Endothelial cell of umbilical vein (primary cell): ENCODE measurements around the gene TWF2. TPM values are rescaled to one million over a fixed set of nuclear protein-coding genes. Genes with fewer than 3 reads are reported as not detected.

ENCODE experiments used
- BruUV-seq: library from RNA; stranded (reverse); fragments of 400-500 nt; replicated peaks from 2 replicates; lab custom pipeline; 2021; lab: Mats Ljungman, UMichigan
- CTCF ChIA-PET: fragments of 300-600, 350-600 bp; sonication (Branson Sonifier 250); formaldehyde crosslinking; loops from one replicate; lab custom pipeline; 2021; ENCODE audit warnings: antibody characterized with exemption, inconsistent platforms; lab: Charles Lee
- POLR2A ChIA-PET: fragments of 300-600, 350-600 bp; sonication (Branson Sonifier 250); formaldehyde crosslinking; loops from one replicate; lab custom pipeline; 2021; ENCODE audit warnings: antibody characterized with exemption, inconsistent platforms; lab: Charles Lee
- DNase-seq: peaks from one replicate; pipeline ENCODE4 v3.0.0-alpha.2; 2011; ENCODE audit warnings: low read depth, low spot score
- FAIRE-seq: peaks from 2 replicates; lab custom pipeline; 2011; peaks lifted over from hg19 to GRCh38; lab: Jason Lieb, UNC
- H2AFZ ChIP-seq: 2 replicates; pipeline ENCODE4 v1.6.0; 2012; ENCODE audit warnings: low read depth, low read length, control low read depth, inconsistent platforms
- H3K27ac ChIP-seq: 2 replicates; pipeline ENCODE4 v1.5.1; 2011; ENCODE audit warnings: low read depth, mild to moderate bottlenecking, control low read depth, low read length, moderate library complexity; ENCODE audit not compliant: insufficient read depth
- H3K27me3 ChIP-seq, 2 experiments: 2 replicates each; pipeline versions ENCODE4 v1.6.0 to v1.6.1; 2011; ENCODE audit warnings: low read length in 2 of 2, mixed read lengths in 1 of 2; ENCODE audit not compliant: control insufficient read depth in 2 of 2, insufficient read depth in 2 of 2
- H3K36me3 ChIP-seq, 2 experiments: 2 replicates in 1 of 2; 3 replicates in 1 of 2; pipeline ENCODE4 v1.5.1; 2011; ENCODE audit warnings: low read length in 2 of 2, mild to moderate bottlenecking in 1 of 2, moderate library complexity in 1 of 2; ENCODE audit not compliant: control insufficient read depth in 2 of 2, insufficient read depth in 2 of 2; ENCODE audit errors: extremely low read depth in 1 of 2
- H3K4me1 ChIP-seq: 3 replicates; pipeline ENCODE4 v1.5.1; 2011; ENCODE audit warnings: mild to moderate bottlenecking, low read length; ENCODE audit not compliant: control insufficient read depth, insufficient read depth; ENCODE audit errors: extremely low read depth
- H3K4me2 ChIP-seq: 2 replicates; pipeline ENCODE4 v1.6.1; 2011; ENCODE audit warnings: low read length, control low read depth, mixed read lengths; ENCODE audit not compliant: insufficient read depth
- H3K4me3 ChIP-seq, 3 experiments: fragments of 200-600 bp in 1 of 3; sonication (generic), shearing (Covaris generic) in 1 of 3; replicated peaks in 1 of 3; 2 replicates each; pipeline ENCODE4 v1.5.1; 2011 to 2016; ENCODE audit warnings: control low read depth in 3 of 3, low read length in 3 of 3, mild to moderate bottlenecking in 2 of 3, inconsistent platforms in 1 of 3, low read depth in 1 of 3, moderate library complexity in 1 of 3; ENCODE audit not compliant: insufficient read depth in 1 of 3
- H3K79me2 ChIP-seq: 2 replicates; pipeline ENCODE4 v1.6.0; 2012; ENCODE audit warnings: low read length, inconsistent platforms; ENCODE audit not compliant: control insufficient read depth, insufficient read depth
- H3K9ac ChIP-seq: replicated peaks from 2 replicates; pipeline ENCODE3; 2011; ENCODE audit warnings: low read length, control low read depth; ENCODE audit not compliant: insufficient read depth; ENCODE audit errors: extremely low read depth
- H3K9me1 ChIP-seq: replicated peaks from 3 replicates; pipeline ENCODE4 v1.6.0; 2011; ENCODE audit warnings: mild to moderate bottlenecking, low read length; ENCODE audit not compliant: control insufficient read depth, insufficient read depth; ENCODE audit errors: extremely low read depth
- H3K9me3 ChIP-seq: replicated peaks from 2 replicates; pipeline ENCODE4 v1.5.1; 2012; ENCODE audit warnings: low read length, inconsistent platforms; ENCODE audit not compliant: control insufficient read depth, insufficient read depth
- H4K20me1 ChIP-seq: replicated peaks from 2 replicates; pipeline ENCODE3; 2011; ENCODE audit warnings: mild to moderate bottlenecking, low read length; ENCODE audit not compliant: control insufficient read depth, insufficient read depth; ENCODE audit errors: extremely low read depth
- EZH2 ChIP-seq: IDR thresholded peaks from 2 replicates; pipeline ENCODE4 v1.6.1; 2012; ENCODE audit warnings: borderline replicate concordance, low read depth, mild to moderate bottlenecking, moderate library complexity, low read length, inconsistent platforms; ENCODE audit not compliant: severe bottlenecking
- FOS ChIP-seq: IDR thresholded peaks from 2 replicates; pipeline ENCODE4 v1.6.1; 2011; ENCODE audit warnings: mild to moderate bottlenecking, low read length, moderate library complexity, borderline replicate concordance; ENCODE audit not compliant: insufficient read depth
- GATA2 ChIP-seq: IDR thresholded peaks from 2 replicates; pipeline ENCODE4 v1.7.0; 2011; ENCODE audit warnings: low read depth, mild to moderate bottlenecking, moderate library complexity, mixed read lengths, low read length; ENCODE audit not compliant: insufficient read length, insufficient read depth
- JUN ChIP-seq: IDR thresholded peaks from 2 replicates; pipeline ENCODE4 v1.6.1; 2011; ENCODE audit warnings: borderline replicate concordance, low read depth; ENCODE audit not compliant: insufficient read length, insufficient read depth
- MYC ChIP-seq: IDR thresholded peaks from one replicate; pipeline ENCODE4 v1.6.1; 2011; ENCODE audit warnings: mild to moderate bottlenecking, low read depth, low read length
- POLR2A ChIP-seq: IDR thresholded peaks from 2 replicates; pipeline ENCODE4 v1.6.1; 2012; ENCODE audit warnings: low read depth, mild to moderate bottlenecking, control low read depth, low read length
- POLR2AphosphoS5 ChIP-seq: IDR thresholded peaks from 2 replicates; pipeline ENCODE4 v1.6.1; 2012; ENCODE audit warnings: low read depth, mild to moderate bottlenecking, control low read depth, low read length, moderate library complexity; ENCODE audit not compliant: insufficient read depth
- dilution Hi-C: fragments of 300-500 bp; cut with MboI; formaldehyde crosslinking; loops from one replicate; pipeline ENCODE4 v1.15.0; 2019; ENCODE audit warnings: low sequenced_read_pairs; ENCODE audit not compliant: extremely low pct_ligation_motif_present
- intact Hi-C: fragments of 100-400 bp; cut with micrococcal nuclease; formaldehyde crosslinking; loops from one replicate; pipeline ENCODE4 v1.10.0; 2022
- polyA plus RNA-seq, 4 experiments: library from polyadenylated mRNA; depleted of rRNA in 3 of 4; stranded (reverse) in 3 of 4; unstranded in 1 of 4; fragments of >200 nt; gene quantifications; 2 replicates each; pipeline versions ENCODE4 v1.2.1 to v1.2.3, GENCODE V29; 2011 to 2012; ENCODE audit warnings: missing spikeins in 1 of 4
- total RNA-seq: library from RNA; stranded (reverse); gene quantifications from 2 replicates; pipeline ENCODE4 v1.2.3, GENCODE V29; 2021
- TF ChIP-seq, protein P1 (sequence below), 2 donors: IDR thresholded peaks; 1 replicate in 1 of 2; 2 replicates in 1 of 2; pipeline ENCODE4 v1.5.1; 2011; ENCODE audit warnings: low read length in 2 of 2, mild to moderate bottlenecking in 2 of 2, moderate library complexity in 2 of 2, control low read depth in 1 of 2, inconsistent platforms in 1 of 2, low read depth in 1 of 2; ENCODE audit not compliant: insufficient read depth in 1 of 2; ENCODE audit errors: extremely low read depth in 1 of 2
- TF ChIP-seq, protein P2 (sequence below): IDR thresholded peaks from 2 replicates; pipeline ENCODE4 v1.6.1; 2011; ENCODE audit not compliant: insufficient read depth, insufficient read length

The TWF2 gene
- total and polyA plus RNA-seq, 2 donors (not counting 3 experiments of a cell fraction or from before 2014, with no cell fraction given) = 82.9 to 134 TPM

DNA sequence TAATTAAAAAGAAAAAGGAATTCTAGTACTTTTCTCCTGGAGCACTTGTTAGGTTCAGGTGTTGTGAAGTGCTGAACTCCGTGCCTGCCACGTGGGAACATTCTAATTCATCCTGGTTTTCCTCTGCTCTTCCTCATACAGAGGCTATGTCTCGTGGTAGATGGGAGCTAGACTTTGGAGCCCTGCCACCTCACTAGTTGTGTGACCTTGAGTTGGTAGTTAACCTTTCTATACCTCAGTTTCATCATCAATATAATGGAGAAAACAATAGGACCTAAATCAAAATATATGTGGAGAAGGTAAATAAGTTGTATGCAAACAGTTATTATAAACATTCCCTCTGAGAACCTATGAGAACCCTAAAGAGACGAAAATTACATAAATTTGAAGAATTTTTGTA, 30.4 kb downstream of the TWF2 start:
- H3K36me3 ChIP-seq = peaks cover 45 to 59% of the 10 kb centered on the region in 2 experiments
- intact Hi-C loops (no loop called here), dilution Hi-C loops (no loop called here)
- no peak overlapping the region for H3K9ac ChIP-seq
- no peaks in the 10 kb centered on the region for H3K27me3 ChIP-seq
- no peak for FAIRE-seq
- TF ChIP-seq MYC (no peak), JUN (no peak), FOS (no peak), POLR2AphosphoS5 (no peak), POLR2A (no peak), EZH2 (no peak), GATA2 (no peak)
- TF ChIP-seq, protein P1, sequence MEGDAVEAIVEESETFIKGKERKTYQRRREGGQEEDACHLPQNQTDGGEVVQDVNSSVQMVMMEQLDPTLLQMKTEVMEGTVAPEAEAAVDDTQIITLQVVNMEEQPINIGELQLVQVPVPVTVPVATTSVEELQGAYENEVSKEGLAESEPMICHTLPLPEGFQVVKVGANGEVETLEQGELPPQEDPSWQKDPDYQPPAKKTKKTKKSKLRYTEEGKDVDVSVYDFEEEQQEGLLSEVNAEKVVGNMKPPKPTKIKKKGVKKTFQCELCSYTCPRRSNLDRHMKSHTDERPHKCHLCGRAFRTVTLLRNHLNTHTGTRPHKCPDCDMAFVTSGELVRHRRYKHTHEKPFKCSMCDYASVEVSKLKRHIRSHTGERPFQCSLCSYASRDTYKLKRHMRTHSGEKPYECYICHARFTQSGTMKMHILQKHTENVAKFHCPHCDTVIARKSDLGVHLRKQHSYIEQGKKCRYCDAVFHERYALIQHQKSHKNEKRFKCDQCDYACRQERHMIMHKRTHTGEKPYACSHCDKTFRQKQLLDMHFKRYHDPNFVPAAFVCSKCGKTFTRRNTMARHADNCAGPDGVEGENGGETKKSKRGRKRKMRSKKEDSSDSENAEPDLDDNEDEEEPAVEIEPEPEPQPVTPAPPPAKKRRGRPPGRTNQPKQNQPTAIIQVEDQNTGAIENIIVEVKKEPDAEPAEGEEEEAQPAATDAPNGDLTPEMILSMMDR (IDR thresholded peaks at IDR 0.05; ENCODE audit: extremely low read depth in 1 of 2, insufficient read depth in 1 of 2, low read depth in 1 of 2, low read length in 2 of 2) = no peak
- TF ChIP-seq, protein P2, sequence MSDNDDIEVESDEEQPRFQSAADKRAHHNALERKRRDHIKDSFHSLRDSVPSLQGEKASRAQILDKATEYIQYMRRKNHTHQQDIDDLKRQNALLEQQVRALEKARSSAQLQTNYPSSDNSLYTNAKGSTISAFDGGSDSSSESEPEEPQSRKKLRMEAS = no peak
- no peak overlapping the region for H3K4me3 ChIP-seq
- CTCF ChIA-PET = interaction anchor here (0.8 to 2.1 kb wide), 2 partner anchors 12 to 131 kb away, joined by 3 to 7 read pairs; no protein-coding TSS in a partner anchor
- BruUV-seq = no TSS peak
- DNase-seq = no peak
- no peaks in the 10 kb centered on the region for H3K9me3 ChIP-seq
- POLR2A ChIA-PET = no interaction called here
- no peak overlapping the region for H2AFZ ChIP-seq
- no peak overlapping the region for H3K4me2 ChIP-seq
- no peaks in the 10 kb centered on the region for H3K9me1 ChIP-seq
- H3K79me2 ChIP-seq = no peaks in the 10 kb centered on the region
- no peaks in the 10 kb centered on the region for H3K4me1 ChIP-seq
- H3K27ac ChIP-seq = no peak overlapping the region
- no peaks in the 10 kb centered on the region for H4K20me1 ChIP-seq
